NCI-H2081 (cell line): Measurements from ENCODE around the gene CORO1C.
"Not testable (repeated sequence)": the region's sequence is repeated elsewhere in the genome, so short reads cannot be mapped to it uniquely, and the experiment has no call there.

Experiments used
- DNase-seq, 2 experiments: peaks; one replicate each; lab custom pipeline; 2025; lab: John Stamatoyannopoulos, UW

The CORO1C gene

GRCh38 chr12:108731105-108731865 is at the start of gene CORO1C:
Gene CORO1C (minus strand): TSS chr12:108731518. CDS start chr12:108701318, 30,200 bp downstream.
- DNase-seq, result peak; percentile 92 to 96

DNA sequence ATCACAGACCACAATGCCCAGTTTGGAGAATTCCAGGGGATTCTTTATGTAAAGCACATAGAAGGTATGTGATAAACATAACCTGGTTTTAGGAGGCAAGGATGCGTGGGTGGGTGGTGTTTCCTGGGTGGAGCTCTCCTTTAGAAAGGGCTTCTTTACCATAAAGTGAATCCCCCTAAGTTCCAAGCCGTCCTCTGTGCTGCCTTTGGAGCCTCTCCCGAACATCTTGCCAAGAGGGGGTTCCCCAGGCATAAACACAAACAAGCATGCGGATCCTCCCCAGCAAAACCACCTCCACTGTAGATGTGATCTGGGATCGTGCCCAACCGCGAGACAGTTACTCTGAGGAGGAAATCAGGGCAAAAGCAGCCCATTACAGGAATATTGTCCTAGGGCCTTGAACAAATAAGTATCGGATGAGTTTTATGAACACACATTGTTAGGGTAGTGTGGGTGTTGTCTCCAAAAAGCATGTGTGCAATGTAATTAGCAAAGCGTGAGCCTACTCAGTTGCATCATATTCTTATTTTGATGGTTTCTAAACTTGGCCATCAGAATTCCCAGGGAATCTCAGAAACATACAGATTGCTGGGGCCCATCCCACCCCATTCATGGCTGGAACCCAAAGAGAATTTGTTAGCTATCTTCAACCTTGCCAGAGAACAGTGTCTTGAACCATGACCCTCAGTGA is 48.8 kb upstream of the CORO1C start:
- DNase-seq, result no peak

DNA sequence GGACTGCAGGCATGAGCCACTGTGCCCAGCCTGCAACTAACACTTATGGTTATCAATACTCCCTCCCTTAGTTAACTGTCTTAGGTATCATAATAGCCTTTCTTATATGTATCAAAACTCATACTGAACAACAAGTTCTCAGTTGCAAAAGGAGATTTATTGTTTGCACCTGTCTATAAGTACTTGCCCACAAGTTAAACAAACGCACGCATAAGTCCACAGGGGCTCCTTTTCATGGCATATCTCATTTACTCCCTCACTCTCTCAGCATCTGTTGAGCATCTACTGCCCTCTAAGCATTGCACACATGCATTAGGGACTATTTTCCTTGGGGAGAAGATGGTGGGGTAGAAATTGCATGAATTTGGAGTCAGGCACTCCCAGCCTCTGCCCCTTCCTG is 46.7 kb upstream of the CORO1C start:
- no peak for DNase-seq

DNA sequence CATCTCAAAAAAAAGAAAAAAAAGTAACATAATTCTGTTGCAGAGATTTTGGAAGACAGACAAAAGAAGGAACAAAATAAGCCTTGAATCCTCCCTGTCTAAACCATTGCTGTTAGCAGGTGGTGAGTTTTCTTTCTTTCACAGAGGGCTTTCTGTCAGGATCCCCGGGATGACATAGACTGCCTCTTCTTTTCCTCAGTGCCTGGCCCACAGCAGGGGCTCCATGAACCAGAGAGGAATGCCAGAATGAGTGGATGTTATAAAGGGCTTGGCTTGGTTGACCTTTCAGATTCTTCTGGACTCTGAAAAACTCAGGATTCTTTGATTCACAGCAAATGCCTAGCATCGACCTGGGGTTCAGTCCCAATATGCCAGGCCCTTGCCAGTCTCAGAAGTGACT is 45.8 kb upstream of the CORO1C start:
- DNase-seq, result no peak

DNA sequence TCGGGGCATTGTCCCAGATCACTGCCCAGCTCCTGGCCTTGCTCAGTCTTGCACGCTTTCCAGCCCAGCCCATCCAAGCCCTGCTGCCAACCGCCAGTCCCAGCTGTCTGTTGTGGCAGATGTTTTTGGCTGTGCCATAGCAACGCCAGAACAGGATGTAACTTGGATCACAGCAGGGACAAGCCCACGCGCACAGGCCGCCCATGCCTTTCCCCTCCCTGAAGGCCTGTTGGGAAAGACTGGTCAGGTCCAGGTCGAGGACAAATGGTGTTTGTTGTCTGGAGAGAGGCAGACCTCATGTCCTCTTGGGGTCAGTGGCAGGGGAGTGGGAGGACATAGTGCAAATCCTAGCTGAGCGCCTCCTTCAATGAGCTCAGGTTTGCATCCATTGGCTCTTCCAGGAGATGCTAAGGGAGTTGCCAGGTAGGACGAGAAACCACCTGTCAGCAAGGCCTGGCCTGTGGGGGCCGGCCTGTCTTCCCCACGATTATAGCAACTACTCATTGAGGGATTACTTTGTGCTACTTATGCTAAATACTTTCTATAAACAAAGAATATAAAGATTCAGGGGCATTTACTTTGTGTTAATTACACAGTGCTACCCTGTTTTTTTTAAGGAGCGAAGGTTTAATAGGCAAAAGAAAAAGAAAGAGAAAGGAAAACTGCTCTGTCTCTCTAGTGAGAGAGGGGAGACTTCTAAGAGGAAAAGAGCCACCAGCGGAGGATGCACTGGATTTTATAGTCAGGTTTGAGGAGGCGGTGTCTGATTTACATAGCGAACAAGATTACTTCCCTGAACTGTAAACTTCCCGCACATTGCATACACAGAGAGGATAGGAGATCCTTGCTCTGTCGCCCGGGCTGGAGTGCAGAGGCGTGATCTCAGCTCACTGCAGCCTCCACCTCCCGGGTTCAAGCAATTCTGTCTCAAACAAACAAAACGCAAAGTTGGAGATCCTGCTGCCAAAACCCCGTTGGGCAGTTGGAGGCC is 42.8 kb upstream of the CORO1C start:
- peak; percentile 84 to 91 for DNase-seq

GRCh38 chr12:108772891-108773797 is 41.8 kb upstream of the CORO1C start:
- DNase-seq, result no peak

- no peak for DNase-seq
Observed at GRCh38 chr12:108772247-108772646, 40.9 kb upstream of the CORO1C start.

DNA sequence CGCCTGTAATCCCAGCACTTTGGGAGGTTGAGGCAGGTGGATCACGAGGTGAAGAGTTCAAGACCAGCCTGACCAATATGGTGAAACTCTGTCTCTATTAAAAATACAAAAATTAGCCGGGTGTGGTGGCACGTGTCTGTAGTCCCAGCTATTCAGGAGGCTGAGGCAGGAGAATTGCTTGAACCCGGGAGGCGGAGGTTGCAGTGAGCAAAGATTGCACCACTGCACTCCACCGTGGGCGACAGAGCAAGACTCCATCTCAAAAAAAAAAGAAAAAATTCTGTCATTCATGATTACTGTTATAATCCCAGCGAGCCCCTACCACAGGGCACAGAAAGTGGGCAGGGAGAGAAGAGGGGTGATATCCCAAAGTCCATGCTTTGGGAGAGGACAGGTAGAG is 40.5 kb upstream of the CORO1C start:
- not testable (repeated sequence) for DNase-seq

DNA sequence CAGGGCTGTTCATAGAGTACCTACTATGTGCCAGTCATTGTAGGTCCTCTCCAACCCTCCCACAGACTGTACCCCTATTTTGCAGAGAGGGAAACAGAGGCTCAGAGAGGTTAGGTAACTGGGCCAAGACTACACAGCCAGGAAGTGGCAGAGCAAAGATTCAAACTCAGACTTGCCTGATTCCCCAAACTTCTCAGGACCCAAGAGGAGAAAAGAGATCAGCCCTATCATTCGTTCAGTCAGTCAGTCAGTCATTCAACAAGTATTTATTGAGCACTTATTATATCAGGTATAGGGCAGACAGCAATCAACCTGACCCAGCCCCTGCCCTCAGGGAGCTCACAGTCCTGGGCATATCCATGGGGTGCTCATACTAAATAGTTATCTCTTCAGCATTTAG is 39.6 kb upstream of the CORO1C start:
- no peak for DNase-seq

- no peak for DNase-seq
Observed at GRCh38 chr12:108770269-108770829, 39.0 kb upstream of the CORO1C start.

- no peak for DNase-seq
Observed at GRCh38 chr12:108768591-108769500, 37.5 kb upstream of the CORO1C start.

DNA sequence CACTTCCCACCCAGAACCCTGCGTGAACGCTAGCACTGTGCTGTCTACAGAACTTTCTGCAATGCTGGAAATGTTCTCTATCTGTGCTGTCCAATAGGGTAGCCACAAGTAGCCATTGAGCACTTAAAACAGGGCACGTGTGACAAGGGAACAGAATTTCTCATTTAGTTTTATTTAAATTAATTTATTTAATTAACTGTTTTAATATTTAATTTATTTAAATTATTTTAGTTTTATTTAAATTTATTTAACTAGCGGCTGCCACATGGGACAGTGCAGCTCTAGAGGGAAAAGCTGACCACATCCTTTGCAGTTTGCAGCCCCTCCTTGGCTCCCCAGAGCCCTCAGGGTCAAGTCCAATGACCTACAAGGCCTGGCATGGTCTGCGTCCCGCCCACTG is 35.0 kb upstream of the CORO1C start:
- DNase-seq, result no peak

DNA sequence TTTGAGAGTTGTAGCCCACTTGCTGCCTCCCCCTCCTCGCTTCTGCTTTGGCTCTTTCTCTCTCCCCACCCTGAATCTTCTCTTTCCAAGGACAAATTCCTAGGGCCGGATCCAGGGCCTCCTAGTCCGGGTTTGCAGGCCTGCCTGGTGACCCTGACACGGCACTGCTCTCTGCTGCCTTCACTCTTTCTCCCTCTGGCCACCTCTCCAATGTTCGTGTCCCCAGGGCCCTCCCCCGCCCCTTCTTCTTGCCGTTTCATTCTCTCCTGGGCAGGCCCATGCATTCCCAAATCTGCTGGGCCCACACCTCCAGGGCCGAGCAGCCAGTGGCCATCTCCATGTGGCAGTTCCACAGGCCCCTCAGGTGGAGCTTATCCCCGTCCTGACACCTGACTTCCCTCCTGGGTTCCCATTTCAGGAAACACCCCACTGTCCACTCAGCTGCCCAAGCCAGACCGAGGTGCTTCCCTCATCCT is 34.0 kb upstream of the CORO1C start:
- DNase-seq, result no peak

DNA sequence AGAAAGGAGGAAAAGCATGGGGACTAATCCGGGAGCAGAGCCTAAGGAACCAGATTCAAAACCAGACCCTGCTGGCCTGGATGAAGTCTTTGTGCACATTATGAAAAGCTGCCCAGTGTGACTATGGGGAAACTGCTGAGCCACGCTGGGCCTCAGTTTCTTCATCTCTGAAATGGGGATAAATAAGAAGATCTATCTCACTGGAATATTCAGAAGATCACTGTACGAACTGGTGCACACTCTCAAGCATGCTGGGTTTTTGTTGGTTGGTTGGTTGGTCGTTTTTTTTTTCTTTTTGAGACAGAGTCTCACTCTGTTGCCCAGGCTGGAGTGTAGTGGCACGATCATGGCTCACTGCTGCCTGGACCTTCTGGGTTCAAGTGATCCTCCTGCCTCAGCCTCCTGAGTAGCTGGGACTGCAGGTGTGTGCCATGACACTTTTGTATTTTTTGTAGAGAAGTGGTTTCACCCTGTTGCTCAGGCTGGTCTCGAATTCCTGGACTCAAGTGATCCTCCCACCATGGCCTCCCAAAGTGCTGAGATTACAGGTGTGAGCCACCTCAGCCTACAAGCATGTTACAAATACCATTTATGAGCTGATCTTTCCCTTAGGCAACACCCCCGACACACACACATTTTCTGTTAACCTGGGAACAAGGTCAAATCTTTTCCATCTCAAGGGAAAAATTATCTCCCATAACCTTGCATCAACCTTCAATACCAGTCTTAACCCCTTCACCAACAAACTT is 33.4 kb upstream of the CORO1C start:
- no peak for DNase-seq

DNA sequence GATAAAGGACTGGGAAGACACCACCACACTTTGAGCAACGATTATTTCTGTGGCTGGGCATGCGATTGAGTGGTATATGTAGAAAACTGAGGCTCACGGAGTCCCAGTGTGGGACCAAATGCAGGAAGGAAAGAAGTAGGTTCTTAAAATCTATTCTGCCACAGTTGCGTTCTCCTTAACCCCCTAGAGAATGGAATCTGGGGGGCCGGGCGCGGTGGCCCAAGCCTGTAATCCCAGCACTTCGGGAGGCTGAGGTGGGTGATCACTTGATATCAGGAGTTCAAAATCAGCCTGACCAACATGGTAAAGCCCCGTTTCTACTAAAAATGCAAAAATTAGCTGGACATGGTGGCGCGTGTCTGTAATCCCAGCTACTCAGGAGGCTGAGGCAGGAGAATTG is 29.9 kb upstream of the CORO1C start:
- no peak for DNase-seq

DNA sequence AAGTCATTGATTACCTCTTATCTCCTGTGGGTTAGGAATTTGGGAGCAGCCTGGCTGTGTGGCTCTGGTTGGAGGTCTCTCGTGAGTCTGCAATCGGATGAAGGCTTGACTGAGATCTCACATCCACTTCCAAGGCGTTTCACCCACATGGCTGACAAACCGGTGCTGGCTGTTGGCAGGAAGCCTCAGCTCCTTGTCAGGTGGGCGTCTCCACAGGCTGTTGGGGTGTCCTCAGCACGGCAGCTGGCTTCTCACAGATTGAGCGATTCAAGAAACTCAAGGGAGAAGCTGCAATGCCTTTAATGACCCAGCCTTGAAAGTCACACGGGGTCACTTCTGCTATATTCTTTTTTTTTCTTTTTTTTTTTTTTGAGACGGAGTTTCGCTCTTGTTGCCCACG is 28.6 kb upstream of the CORO1C start:
- DNase-seq, result no peak

DNA sequence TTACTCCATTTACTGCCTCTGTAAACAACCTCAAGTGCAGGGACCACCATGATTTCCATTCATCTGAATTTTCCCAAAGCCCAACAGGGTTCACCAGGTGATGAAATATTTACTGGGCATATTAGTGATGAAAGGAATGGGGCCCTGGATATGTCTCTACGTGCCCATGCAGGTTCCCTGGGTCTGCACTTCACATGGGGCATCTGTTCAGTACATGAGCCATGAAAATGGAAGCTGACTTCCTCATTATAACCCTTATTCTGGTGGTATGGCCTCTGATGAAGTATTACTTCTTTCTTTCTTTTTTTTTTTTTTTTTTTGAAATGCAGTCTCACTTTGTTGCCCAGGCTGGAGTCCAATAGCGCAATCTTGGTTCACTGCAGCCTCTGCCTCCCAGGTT is 26.5 kb upstream of the CORO1C start:
- no peak for DNase-seq

DNA sequence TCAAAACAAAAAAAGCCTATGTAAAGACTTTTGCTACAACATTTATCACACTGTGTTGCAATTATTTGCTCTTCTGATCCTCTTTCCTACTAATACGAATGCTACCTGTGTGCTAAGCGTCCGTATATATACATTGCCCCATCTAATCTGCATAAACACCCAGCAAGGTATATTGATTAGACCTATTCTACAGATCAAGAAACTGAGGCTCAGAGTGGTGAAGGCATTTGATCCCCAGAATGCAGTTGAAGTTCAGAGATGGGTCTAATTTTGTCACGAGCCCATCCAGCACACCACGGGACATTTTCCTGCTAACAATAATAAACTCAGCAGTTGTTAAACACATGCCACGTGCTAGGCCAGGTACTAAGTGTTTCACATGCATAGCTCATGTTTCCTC is 25.1 kb upstream of the CORO1C start:
- DNase-seq, result no peak

GRCh38 chr12:108755481-108755880 is 24.2 kb upstream of the CORO1C start:
- DNase-seq, result no peak
